GM19193 (cell line): Measurements from ENCODE around the gene HOXC5.

Experiments
- POLR2A ChIP-seq: IDR thresholded peaks from 4 replicates; pipeline ENCODE4 v1.6.1; 2011; ENCODE audit not compliant: insufficient read depth, insufficient read length; ENCODE audit errors: extremely low read depth

Gene HOXC5

DNA sequence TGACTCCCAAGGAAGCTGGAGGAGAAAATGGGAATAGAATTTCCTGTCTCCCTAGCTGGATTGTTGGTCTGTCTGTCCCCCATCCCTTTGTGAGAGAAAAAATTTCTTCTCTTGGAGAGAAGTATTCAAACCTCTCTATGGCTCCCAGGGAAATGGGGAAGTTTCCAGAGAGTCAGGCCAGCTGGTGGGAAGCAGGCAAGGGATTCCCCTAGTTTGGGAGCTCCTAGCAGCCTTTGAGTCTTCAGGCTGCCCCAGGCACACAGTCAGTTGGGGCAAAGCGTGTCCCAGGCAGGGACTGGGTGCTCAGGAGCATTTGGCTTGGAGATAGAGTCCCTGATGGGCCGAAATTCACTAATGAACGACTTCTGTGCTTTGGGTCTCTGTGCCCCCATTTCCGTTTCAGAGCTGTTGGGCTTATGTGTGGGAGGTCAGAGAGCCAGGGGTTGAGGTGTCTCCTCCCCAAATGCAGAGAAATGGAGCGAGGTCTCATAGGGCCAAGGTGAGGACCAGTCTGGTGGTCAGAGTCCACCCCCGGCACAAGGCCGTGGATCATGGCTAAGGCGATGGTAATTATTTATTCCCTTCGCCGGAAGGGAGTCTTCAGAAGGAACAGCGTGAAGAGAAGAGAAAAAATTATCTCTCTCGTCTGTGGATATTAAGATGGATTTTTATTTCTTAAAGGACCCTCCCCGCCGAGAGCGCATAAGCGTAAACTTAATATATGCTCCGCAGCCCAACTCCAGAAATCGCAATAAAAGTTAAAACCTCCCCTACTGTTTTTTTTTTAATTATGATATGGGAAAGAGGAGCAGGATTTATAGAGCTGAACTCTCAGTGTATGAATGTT is 39.5 kb upstream of the HOXC5 start:
- TF ChIP-seq POLR2A = no peak

- TF ChIP-seq POLR2A = no peak
These were observed 38.9 kb upstream of the HOXC5 start for GRCh38 chr12:53994009-53994263.

DNA sequence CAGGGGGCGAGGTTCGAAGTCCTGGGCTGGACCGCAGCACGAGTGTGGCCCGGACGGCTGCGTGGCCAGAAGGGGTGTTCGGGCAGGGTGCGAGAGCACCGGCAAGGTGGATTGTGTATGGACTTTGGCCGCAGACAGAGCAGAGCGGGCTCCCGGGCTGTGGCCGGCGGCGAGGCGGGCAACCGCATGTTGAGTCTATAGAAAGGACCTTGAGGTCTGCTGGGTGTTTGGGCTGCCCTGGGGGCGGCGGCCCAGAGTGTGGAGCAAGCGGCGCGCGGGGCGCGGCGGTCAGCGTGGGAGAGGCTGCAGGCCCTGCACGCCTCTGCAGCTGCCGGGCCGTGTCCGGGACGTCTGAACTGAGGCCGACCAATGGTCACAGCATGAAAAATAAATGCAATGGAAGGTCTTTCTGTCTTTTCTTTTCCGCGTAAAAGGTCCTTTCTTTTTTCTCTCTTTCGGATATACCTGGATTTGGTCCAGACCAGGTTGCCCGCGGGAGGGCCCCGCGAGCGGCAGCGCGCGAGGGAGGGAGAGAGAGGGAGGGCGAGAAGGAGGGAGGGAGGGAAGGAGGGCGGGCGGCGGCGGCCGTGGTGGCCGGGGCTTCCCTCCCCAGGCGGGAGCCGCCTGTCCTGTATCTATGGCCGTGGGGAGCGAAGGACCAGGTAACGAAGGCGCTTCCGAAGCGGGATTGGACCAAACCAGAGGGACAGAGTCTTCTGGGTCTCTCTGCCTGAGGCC is 38.4 kb upstream of the HOXC5 start:
- TF ChIP-seq POLR2A = no peak

DNA sequence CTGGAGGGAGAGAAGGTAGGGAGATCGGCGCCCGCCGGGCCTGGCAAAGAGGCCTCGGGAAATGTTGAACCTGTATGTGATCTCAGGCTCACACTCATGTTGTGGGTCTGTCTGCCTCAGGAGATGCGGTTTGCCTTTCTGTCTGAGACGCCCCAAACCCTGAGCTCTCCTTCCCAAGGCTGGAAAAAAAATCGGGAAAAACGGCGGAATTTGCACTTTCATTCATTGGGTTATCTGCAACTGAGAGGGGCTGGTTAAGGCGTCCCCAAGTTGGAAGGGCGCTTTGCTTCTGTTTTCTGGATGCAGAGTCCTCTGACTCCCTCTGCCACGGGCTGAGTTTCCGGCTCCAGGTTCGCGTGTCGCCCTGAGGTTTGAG is 37.9 kb upstream of the HOXC5 start:
- TF ChIP-seq POLR2A = no peak

DNA sequence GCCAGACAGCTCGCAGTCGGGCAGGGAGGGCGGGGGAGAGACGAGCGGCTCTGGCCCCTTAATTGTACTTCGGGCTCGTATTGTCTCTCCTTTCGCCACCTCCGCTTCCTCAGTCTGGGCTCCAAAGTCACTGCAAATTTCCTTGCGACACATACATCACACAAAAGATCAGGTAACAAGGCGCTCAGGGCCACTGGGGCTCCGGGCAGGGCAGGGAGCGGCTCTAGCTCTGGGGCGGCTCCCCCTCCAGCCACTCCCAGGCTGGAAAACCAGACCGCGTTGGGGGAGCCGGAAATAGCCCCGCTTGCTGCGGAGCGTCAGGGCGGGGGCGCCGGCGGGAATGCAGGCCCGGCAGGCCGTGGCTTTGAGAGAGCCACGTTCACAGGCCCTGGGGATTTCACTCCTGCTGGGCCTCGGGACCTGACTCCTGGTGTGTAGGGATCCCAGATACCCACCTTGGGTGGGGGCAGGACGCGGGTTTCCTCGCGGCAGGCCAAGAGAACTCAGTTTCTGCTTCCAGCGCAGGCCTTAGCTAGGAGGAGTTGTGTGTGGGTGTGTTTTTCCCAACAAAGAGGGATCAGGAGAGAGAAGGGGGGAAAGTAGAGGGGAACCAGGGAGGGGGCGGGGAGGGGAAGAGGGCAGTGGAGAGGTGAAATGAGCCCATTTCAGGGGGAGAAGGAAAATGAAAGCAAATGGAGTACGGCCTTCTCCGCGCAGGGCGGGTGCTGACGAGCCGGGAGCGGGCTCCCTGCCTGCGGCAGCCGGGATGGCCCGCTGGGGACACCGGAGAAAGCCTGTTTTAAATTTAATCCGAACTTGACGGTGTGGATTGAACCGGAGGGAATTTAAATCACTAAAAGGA is 37.2 kb upstream of the HOXC5 start:
- peak; percentile 28 for TF ChIP-seq POLR2A

- no peak for TF ChIP-seq POLR2A
These were observed 36.3 kb upstream of the HOXC5 start for GRCh38 chr12:53996240-53997203.

DNA sequence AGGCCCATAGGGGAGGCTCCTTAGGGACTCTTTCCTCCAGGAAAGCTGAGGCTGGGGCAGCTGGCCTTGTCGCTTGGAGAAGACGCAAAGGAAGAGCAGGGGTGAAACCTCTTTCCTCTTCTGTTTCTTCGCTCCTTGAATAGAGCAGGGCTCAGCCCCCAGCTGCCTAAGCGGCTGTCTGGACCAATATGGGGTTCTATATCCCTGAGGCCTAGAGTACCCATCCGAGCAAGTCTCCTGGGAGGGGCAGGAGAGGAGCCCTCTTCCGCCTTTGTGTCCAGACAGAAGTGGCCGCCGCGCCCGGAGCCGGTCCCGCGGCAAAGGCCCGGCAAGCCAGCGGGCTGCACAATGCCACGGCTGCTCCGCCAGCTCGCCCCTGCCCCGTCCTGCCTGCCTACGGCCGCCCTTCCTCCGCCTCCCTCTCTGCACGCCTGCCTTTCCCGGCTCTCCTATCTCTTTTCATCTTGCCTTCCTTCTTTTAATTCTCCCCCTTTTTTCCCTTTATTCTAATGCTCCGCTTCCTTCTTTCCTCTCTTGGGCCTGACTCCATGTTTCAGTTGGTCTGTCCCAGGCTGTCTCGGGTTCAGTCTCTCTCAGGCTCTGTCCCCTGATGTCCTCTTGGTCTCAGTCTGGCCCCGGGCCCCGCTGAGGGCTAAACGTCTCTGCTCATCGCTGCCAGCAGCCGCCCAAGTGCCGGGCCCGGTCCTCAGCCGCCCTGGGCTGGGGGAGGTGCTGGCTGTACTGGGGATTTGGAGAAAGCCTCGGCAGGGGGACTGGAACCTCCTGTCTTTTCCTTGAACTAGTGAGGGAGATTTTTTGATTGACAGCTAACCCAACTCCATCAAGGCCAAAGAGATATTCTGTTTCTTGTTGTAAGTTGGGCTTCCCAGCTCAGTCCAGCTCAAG is 35.4 kb upstream of the HOXC5 start:
- TF ChIP-seq POLR2A = no peak

DNA sequence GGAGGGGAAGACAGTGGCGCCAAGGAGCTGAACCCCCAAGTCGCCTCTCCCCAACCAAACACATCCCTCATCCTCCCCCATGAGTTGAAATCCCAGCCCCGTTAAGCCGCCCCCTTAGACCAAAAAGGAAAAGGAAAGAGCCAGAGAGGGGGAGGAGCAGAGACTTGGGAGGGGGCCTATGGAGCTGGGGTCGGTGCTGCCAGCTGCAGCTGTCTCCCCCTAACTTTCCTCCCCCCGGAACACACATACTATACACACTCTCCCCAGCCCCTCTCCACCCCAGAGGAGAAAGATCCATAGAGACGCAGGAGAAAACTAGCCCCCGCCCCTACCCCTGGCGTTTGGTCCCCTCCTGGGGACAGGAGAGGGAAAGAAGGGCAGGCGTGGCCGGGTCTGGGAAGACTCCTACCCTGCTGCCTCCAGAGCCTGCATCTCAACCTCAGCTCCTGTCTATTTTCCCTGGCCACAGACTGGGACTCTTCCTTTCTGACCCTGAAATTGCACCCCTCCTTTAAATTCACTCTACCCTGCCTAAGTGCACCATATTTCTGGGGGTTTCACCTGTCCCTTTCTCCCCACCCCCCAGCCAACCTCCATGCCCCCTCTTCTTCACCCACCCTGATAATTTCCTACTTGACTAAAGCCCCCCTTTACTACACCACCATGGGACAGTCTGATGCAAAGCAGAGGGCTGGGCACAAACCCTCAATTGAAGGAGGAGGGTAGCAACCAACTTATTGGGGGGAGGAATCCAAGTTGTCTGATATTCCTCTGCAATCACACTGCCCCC is 34.5 kb upstream of the HOXC5 start:
- no peak for TF ChIP-seq POLR2A

DNA sequence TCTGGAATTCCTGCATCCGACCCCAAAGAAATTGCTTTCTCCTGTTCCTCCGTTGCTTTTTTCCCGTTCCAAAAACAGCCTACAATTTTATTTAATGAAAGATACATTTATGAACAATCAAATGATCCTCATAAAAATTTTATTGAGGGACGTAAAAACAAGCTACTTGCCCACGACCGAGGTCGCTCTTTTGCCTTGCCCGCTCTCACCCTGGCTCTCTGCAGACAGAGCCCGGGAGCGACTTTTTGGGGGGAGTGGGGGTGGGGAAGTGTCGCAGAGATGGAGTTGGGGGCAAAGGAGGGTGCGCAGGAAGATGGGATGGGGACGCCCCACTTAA is 34.0 kb upstream of the HOXC5 start:
- no peak for TF ChIP-seq POLR2A

DNA sequence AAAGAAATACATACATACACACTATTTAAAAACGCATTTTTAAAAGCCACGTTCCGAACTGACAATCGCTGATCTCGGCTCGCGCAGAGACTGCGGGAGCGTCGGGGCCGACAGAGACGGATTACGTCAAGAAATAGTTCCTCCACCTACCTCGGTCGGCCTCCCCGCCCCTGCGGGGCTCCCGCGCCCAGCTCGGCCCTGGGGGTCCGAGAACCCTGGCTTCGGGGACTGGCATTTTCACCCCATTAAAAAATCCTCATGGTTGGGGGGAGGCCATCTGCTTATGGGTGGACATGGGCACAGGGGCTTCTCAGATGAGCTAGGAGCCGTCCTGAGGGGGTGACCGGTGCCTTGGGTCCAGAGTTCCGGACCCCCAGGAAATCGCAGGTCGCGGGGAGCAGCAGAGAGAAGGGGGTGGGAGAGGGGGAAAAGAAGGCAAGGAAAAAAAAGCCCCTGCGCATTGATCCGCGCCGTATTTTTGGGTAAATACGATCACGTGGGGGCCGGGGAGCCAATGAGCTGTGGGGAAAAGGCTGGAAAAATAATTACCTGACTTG is 33.2 kb upstream of the HOXC5 start:
- TF ChIP-seq POLR2A = no peak

DNA sequence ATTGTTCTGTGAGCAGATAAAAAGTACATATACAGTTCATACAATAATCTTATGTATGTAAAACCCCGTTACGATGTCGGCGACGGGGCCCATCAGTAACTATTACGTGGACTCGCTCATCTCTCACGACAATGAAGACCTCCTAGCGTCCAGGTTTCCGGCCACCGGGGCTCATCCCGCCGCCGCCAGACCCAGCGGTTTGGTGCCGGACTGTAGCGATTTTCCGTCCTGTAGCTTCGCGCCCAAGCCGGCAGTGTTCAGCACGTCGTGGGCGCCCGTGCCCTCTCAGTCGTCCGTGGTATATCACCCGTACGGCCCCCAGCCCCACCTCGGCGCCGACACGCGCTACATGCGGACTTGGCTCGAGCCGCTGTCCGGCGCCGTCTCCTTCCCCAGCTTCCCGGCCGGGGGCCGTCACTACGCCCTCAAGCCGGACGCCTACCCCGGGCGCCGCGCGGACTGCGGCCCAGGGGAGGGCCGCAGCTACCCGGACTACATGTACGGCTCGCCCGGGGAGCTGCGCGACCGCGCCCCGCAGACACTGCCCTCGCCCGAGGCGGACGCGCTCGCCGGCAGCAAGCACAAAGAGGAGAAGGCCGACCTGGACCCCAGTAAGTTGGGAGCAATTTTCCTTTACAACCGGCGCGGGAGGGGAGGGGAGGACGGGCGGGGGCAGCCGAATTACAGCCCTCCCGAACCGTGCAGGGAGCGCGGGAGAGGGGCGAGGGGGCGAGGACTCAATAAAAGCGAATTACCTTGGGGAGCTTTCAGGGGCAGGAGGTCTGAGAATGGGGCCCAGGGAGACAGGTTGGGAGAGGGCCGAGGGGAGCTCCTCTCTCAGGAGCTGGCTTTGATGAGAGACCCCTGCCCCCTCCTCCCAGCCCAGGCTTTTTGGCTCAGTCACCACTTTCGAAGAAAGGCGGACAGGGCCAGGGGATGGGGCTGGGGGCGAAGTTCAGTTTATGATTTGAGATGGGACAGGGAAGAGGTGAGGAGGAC is 32.4 kb upstream of the HOXC5 start, which contains the start of gene HOXC9:
HOXC9 (plus strand) TSS at position 46 of the 999 bp plus-strand sequence; CDS start at position 74, 28 bp downstream.
- TF ChIP-seq POLR2A = no peak
